GM21526 (cell line): Measurements from ENCODE around the gene ERBB2.
"Not testable (repeated sequence)": the region's sequence is repeated elsewhere in the genome, so short reads cannot be mapped to it uniquely, and the experiment has no call there.

Source experiments
- ATAC-seq: cut with Tn5 transposase; IDR thresholded peaks from one replicate; pipeline ENCODE4 v1.9.1; 2021; ENCODE audit warnings: moderate library complexity; ENCODE audit not compliant: unreplicated experiment, low FRiP score

Gene ERBB2

DNA sequence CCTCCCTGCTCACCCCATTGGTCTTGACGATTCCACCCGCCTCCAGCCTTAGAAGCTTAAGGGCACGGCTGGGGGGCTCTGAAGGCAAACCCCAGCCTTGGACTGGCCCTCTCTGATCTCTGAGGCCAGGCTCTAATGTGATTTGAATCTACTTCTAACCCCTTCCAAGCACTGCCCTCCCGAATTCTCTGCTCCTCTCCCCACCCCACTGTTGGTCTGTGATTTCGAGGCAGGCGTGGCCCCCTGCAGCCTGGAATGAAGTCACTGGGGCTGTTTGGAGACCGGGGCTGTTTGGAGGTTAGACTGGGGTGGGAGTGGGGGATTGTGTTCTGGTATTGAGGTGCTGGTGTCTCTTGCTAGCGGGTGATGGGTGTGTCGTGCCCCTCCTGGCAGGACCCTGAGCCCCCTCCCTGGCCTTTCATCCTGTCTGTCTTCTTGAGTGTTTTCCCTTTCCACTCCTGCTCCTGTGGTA is 40.1 kb downstream of the ERBB2 start:
- ATAC-seq, result no peak

DNA sequence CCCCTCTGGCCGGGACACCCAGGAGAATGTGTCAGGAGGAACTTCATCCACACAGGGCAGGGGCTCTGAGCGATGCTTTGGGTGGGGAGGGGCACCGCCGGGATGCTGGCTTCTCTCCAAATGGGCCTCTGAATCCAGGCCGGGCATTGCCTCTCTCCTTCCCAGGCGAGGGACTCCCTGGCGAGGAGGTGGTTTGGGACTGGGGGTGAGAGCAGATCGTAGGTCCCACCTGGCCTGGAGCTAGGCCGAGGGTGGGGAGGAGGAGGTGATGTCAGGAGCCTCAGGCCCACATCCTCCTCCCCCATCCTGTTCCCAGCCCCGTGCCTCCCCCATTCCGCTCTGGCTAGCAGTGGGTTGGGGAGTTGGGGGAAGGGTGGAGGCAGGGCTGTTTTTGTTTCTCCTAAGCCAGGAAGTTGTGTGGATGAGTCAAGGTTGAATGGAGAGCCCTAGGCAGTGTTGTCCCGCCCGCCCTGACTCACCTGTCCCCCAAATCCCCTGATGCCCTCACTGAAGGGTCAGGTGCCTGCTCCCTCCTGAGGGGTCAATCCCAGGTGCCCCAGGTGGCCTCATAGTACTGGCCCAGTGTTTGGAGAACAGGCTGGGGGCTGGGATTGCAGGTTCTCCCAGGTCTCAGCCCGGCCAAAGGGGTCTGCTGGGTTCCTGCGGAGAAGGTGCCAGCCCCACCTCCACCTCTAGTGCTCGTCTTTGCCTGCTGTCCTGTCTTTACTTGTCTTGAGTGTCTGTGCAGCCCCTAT is 40.7 kb downstream of the ERBB2 start:
- no peak for ATAC-seq

DNA sequence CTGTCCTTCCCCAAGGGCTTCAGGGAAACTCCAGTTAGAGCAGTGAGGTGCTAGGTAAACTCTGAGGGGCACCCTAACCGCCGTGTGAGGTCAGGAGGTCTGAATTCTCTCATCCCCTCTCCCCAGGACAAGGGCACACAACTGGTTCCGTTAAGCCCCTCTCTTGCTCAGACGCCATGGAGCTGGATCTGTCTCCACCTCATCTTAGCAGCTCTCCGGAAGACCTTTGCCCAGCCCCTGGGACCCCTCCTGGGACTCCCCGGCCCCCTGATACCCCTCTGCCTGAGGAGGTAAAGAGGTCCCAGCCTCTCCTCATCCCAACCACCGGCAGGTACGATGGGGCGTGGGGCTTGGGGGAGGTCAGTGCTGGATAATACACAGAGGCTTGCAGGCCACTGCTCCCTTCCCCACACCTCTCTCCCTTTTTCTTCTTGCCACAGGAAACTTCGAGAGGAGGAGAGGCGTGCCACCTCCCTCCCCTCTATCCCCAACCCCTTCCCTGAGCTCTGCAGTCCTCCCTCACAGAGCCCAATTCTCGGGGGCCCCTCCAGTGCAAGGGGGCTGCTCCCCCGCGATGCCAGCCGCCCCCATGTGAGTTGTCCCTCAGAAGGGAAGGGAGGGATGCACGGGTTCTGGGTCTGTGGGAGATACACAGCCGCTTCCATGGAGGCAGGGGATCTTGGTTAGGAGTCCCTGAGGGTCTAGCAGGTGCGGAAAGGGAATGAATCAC is 42.4 kb downstream of the ERBB2 start:
- ATAC-seq, result no peak

DNA sequence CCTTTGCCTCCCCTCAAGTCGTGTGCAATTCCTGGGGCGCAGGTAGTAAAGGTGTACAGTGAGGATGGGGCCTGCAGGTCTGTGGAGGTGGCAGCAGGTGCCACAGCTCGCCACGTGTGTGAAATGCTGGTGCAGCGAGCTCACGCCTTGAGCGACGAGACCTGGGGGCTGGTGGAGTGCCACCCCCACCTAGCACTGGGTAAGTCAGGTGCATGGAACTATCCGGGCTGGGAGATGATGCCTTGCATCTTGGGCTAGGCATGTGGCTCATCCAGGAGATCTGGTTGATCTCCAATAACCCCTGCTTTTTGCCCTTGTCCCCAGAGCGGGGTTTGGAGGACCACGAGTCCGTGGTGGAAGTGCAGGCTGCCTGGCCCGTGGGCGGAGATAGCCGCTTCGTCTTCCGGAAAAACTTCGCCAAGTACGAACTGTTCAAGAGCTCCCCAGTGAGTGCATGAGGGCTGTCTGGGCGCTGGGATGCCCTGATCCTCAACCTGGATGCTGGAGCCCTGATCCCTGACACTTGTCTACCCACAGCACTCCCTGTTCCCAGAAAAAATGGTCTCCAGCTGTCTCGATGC is 43.1 kb downstream of the ERBB2 start:
- no peak for ATAC-seq

GRCh38 chr17:39744075-39744835 is 44.4 kb downstream of the ERBB2 start:
- no peak for ATAC-seq

GRCh38 chr17:39744836-39745215 is 45.0 kb downstream of the ERBB2 start:
- no peak for ATAC-seq

GRCh38 chr17:39745335-39746144 is 45.7 kb downstream of the ERBB2 start:
- ATAC-seq, result no peak

GRCh38 chr17:39746145-39746461 is 46.2 kb downstream of the ERBB2 start:
- ATAC-seq, result no peak

DNA sequence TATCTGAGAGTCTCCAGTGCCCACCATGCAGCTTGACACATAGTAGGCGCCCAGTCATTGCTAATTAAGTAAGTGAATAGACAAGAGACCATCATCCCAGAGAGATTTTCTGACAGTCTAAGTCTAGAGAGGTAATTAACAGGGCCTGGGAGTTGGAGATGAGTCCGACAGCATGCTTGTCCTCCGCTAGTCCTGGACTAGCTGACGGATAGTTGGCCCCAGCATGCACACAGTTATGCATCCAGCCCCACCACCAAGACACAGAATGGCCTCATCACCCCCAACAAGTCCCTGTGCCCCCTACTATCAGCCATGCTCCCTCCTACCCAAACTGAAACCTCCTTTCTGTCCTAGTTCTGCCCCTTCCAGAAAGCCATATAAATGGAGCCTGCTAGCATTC is 47.9 kb downstream of the ERBB2 start:
- no peak for ATAC-seq

- ATAC-seq, result not testable (repeated sequence)
Measured at GRCh38 chr17:39748444-39749034, 48.7 kb downstream of the ERBB2 start.

DNA sequence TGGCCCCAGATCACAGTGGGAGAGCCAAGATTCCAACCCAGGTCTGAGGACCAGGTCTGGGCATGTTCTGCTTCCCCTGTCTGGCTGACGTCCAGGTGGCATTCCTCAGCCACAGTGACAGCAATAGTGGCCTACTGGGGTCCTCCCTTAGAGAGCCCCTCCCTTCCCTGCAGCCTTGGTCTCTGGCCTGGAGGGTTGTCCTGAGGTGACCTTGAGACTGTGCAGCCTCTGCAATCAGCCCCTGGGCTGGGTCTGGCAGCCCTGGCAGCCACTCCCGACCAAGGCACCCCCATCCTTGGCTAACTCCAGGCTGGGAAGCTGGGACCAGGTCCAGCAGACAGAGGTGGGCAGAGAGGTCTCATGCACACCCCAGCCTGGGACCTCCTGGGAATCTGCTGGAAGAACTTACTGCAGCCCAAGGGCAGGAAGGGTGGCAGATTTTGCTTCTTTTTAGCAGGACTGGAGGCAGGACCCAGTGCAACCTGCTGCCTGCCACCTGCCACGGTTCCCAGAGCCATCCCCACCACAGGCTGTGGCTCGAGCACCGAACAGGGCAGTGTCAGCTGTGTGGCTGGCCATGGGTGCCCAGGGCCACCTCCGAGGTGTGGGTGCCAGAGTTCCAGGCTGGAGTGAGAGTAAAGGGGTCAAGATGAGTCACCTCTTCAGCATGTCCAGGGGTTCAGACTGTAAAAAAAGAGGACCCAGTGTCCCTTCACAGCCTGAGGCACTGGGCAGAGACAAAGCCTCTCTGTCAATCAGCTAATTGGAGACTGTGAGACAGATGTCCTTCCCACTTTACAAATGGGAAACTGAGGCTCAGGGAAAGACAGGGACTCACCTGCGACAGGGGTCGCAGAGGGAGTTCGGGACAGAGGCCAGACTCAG is 50.5 kb downstream of the ERBB2 start:
- ATAC-seq, result no peak

GRCh38 chr17:39751016-39751543 is 51.2 kb downstream of the ERBB2 start:
- ATAC-seq, result no peak

DNA sequence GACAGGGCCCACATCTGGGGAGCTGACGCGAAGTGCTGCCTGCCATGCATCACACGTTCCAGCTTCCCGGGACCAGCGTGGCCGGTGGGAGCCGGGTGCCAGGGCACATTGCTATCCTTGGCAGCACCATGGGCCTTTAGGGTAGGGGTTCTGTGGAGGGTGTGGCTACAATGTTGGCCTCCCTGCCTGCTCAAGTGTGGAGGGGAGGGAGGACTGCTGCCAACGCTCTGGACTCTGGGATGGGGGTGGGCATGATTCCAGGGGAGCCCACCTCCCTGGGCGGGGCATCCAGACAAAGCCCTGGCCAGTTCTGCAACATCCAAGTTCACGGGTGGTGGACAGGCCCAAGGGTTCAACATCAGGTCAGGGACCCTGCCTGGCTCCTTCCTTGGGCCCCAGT is 51.8 kb downstream of the ERBB2 start:
- ATAC-seq, result no peak

GRCh38 chr17:39752241-39752881 is 52.5 kb downstream of the ERBB2 start:
- no peak for ATAC-seq

DNA sequence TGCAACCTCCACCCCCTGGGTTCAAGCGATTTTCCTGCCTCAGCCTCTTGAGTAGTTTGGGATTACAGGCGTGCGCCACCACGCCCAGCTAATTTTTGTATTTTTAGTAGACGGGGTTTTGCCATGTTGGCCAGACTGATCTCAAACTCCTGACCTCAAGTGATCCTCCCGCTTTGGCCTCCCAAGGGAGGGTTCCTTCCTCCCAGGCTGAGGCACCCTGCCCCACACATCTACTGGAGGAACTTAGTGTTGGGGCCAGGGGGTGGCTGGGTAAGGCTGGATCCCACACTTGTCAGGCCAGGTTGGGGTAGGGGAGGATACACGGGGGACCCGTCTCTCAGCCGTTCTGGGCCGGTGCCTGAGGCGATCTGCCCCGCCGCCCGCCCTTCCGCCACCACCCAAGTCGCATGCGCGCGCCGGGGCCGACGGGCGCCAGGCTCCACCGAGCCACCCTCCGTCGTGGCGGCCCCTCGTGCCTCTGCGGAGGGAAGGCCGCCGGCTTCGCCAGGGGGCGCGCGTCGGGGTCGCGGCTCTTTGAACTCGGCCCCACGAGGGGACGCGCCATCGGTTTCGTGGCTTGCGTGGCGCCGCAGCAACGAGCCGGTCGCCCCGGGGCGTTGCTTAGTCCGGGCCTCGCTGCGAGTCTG is 53.8 kb downstream of the ERBB2 start:
- ATAC-seq, result peak; percentile 24

- ATAC-seq, result peak; percentile 62
Measured at GRCh38 chr17:39754161-39754957, 54.5 kb downstream of the ERBB2 start.
